Left ventricle myocardium inferior (tissue), 1 donor: Measurements from ENCODE around the gene AMN. TPM values are rescaled to one million over a fixed set of nuclear protein-coding genes. Genes with fewer than 3 reads are reported as not detected.
"Not testable (repeated sequence)": the region's sequence is repeated elsewhere in the genome, so short reads cannot be mapped to it uniquely, and the experiment has no call there.

ENCODE experiments used
- DNase-seq: peaks from one replicate; pipeline ENCODE4 v3.0.0-alpha.2; 2020
- H3K27ac ChIP-seq: fragments of 200-600 bp; replicated peaks from 2 replicates; pipeline ENCODE4 v1.8.0; 2021
- H3K27me3 ChIP-seq: fragments of 200-600 bp; 2 replicates; pipeline ENCODE4 v1.8.0; 2021; ENCODE audit warnings: low read depth
- H3K36me3 ChIP-seq: fragments of 200-600 bp; 2 replicates; pipeline ENCODE4 v1.8.0; 2021
- H3K4me1 ChIP-seq: fragments of 200-600 bp; 2 replicates; pipeline ENCODE4 v1.8.0; 2021
- H3K4me3 ChIP-seq: fragments of 200-600 bp; 2 replicates; pipeline ENCODE4 v1.8.0; 2021; ENCODE audit warnings: mild to moderate bottlenecking, moderate library complexity
- H3K9me3 ChIP-seq: fragments of 200-600 bp; replicated peaks from 2 replicates; pipeline ENCODE4 v1.8.0; 2021
- CTCF ChIP-seq: fragments of 200-600 bp; IDR thresholded peaks from 2 replicates; pipeline ENCODE4 v1.8.0; 2021; ENCODE audit warnings: antibody characterized with exemption, mild to moderate bottlenecking, borderline replicate concordance
- intact Hi-C: fragments of 100-400 bp; cut with micrococcal nuclease; formaldehyde crosslinking; loops from one replicate; pipeline ENCODE4 v1.11.0; 2022
- total RNA-seq: library from RNA; stranded (reverse); fragmentation: NEBNext Ultra II Directional; extraction: Animal tissue kit (Norgen Biotek cat#: 25700); gene quantifications from one replicate; pipeline ENCODE4 v1.2.1, GENCODE V29; 2021
- donor health status: DM: no; HTN: yes; CAD: no; lungs with severe emphysema.

The AMN gene
- total RNA-seq, 1 donor from 2014 or later, result not detected

- peaks cover 100% of the 10 kb centered on the region for H3K27me3 ChIP-seq
- H3K36me3 ChIP-seq, result no peaks in the 10 kb centered on the region
- no peak for DNase-seq
- TF ChIP-seq CTCF, result no peak
- intact Hi-C loops, result no loop called here
- H3K9me3 ChIP-seq, result no peaks in the 10 kb centered on the region
- H3K4me3 ChIP-seq, result no peak overlapping the region
- H3K4me1 ChIP-seq, result peaks cover 45% of the 10 kb centered on the region
- no peak overlapping the region for H3K27ac ChIP-seq
Measured at GRCh38 chr14:102925646-102926045, 3.2 kb downstream of the AMN start.

GRCh38 chr14:102926104-102926503 is 3.6 kb downstream of the AMN start:
- peaks cover 47% of the 10 kb centered on the region for H3K4me1 ChIP-seq
- intact Hi-C loops, result no loop called here

GRCh38 chr14:102926840-102927239 is 4.4 kb downstream of the AMN start:
- H3K4me1 ChIP-seq, result peaks cover 47% of the 10 kb centered on the region
- peaks cover 89% of the 10 kb centered on the region for H3K27me3 ChIP-seq
- intact Hi-C loops, H3K4me3 ChIP-seq, H3K9me3 ChIP-seq, H3K36me3 ChIP-seq, H3K27ac ChIP-seq, DNase-seq: not testable (repeated sequence)

More at GRCh38 chr14:102926104-102926503, 3.6 kb downstream of the AMN start:
- no peaks in the 10 kb centered on the region for H3K9me3 ChIP-seq
- no peak overlapping the region for H3K27ac ChIP-seq
- no peak overlapping the region for H3K4me3 ChIP-seq
- H3K36me3 ChIP-seq, result no peaks in the 10 kb centered on the region
- H3K27me3 ChIP-seq, result peaks cover 96% of the 10 kb centered on the region
- no peak for DNase-seq
- no peak for TF ChIP-seq CTCF

GRCh38 chr14:102927346-102927877 is 4.9 kb downstream of the AMN start:
- Histone ChIP-seq H3K4me1 (peaks cover 47% of the 10 kb centered on the region), H3K27me3 (peaks cover 83% of the 10 kb centered on the region), H3K9me3 (no peaks in the 10 kb centered on the region), H3K36me3 (peaks cover 5% of the 10 kb centered on the region), H3K27ac (no peak overlapping the region), H3K4me3 (peak overlapping the region; percentile 66)
- DNase-seq, result no peak
- intact Hi-C loops, result no loop called here
- no peak for TF ChIP-seq CTCF

GRCh38 chr14:102927878-102928411 is 5.5 kb downstream of the AMN start:
- Histone ChIP-seq H3K27me3 (peaks cover 78% of the 10 kb centered on the region), H3K36me3 (peaks cover 7% of the 10 kb centered on the region), H3K4me1 (peaks cover 43% of the 10 kb centered on the region), H3K9me3 (no peaks in the 10 kb centered on the region), H3K4me3 (peak overlapping the region; percentile 66), H3K27ac (no peak overlapping the region)
- no peak for TF ChIP-seq CTCF
- no peak for DNase-seq
- intact Hi-C loops, result no loop called here

- TF ChIP-seq CTCF, result no peak
- Histone ChIP-seq H3K27ac (no peak overlapping the region), H3K4me3 (peak overlapping the region; percentile 66), H3K9me3 (no peaks in the 10 kb centered on the region), H3K4me1 (peaks cover 36% of the 10 kb centered on the region), H3K27me3 (peaks cover 71% of the 10 kb centered on the region), H3K36me3 (peaks cover 13% of the 10 kb centered on the region)
- peak; percentile 58 for DNase-seq
- intact Hi-C loops, result no loop called here
Measured at GRCh38 chr14:102928412-102929240, 6.2 kb downstream of the AMN start.
